GM19468 (cell line): ENCODE results near the gene PAN3.
"Not testable (repeated sequence)": the region's sequence is repeated elsewhere in the genome, so short reads cannot be mapped to it uniquely, and the experiment has no call there.

Source experiments
- ATAC-seq: cut with Tn5 transposase; IDR thresholded peaks from one replicate; pipeline ENCODE4 v1.9.1; 2021; ENCODE audit warnings: mild to moderate bottlenecking, moderate library complexity, moderate number of reproducible peaks; ENCODE audit not compliant: unreplicated experiment; ENCODE audit errors: extremely low read depth

PAN3 gene

GRCh38 chr13:28138012-28138755 is at the start of gene PAN3:
TSS of gene PAN3 (plus strand) at chr13:28138545. CDS start at chr13:28138658, 113 bp downstream.
- ATAC-seq: peak; percentile 37

GRCh38 chr13:28089065-28089464 is 49.3 kb upstream of the PAN3 start:
- ATAC-seq: no peak

- no peak for ATAC-seq
These were observed 45.9 kb upstream of the PAN3 start for GRCh38 chr13:28092431-28092830.

GRCh38 chr13:28093881-28094280 is 44.5 kb upstream of the PAN3 start:
- ATAC-seq: no peak

GRCh38 chr13:28094306-28094705 is 44.0 kb upstream of the PAN3 start:
- no peak for ATAC-seq

GRCh38 chr13:28097503-28097902 is 40.8 kb upstream of the PAN3 start:
- no peak for ATAC-seq

- no peak for ATAC-seq
These were observed 38.8 kb upstream of the PAN3 start for GRCh38 chr13:28099396-28100149.

GRCh38 chr13:28100150-28101121 is 37.9 kb upstream of the PAN3 start, which contains the start of gene FLT3:
TSS of gene FLT3 (minus strand) at chr13:28100576. CDS start at chr13:28100510, 66 bp downstream.
- ATAC-seq: no peak

- ATAC-seq: not testable (repeated sequence)
These were observed 36.5 kb upstream of the PAN3 start for GRCh38 chr13:28101886-28102285.

- ATAC-seq: no peak
These were observed 31.4 kb upstream of the PAN3 start for GRCh38 chr13:28106976-28107375.

GRCh38 chr13:28110414-28110813 is 27.9 kb upstream of the PAN3 start:
- no peak for ATAC-seq

GRCh38 chr13:28116736-28117135 is 21.6 kb upstream of the PAN3 start:
- ATAC-seq: no peak

- no peak for ATAC-seq
These were observed 20.5 kb upstream of the PAN3 start for GRCh38 chr13:28117689-28118377.

GRCh38 chr13:28120317-28120716 is 18.0 kb upstream of the PAN3 start:
- no peak for ATAC-seq

- no peak for ATAC-seq
These were observed 17.1 kb upstream of the PAN3 start for GRCh38 chr13:28121224-28121623.

GRCh38 chr13:28128030-28128429 is 10.3 kb upstream of the PAN3 start:
- ATAC-seq: no peak

GRCh38 chr13:28128926-28129325 is 9.4 kb upstream of the PAN3 start:
- ATAC-seq: no peak

GRCh38 chr13:28129911-28130693 is 8.2 kb upstream of the PAN3 start:
- ATAC-seq: no peak

- no peak for ATAC-seq
These were observed 6.7 kb upstream of the PAN3 start for GRCh38 chr13:28131646-28132045.
